Measurements from ENCODE around the gene NBPF26.
"Not testable (repeated sequence)": the region's sequence is repeated elsewhere in the genome, so short reads cannot be mapped to it uniquely, and the experiment has no call there.

- TF ChIP-seq POLR2A, CTCF (IDR thresholded peaks at IDR 0.05): not testable (repeated sequence)
Observed at GRCh38 chr1:120844945-120845330, 121.2 kb downstream of the NBPF26 start.

Measured in heart left ventricle (tissue), 13 donors.